Endothelial cell of coronary artery (primary cell): ENCODE results near the gene AURKB. TPM values are rescaled to one million over a fixed set of nuclear protein-coding genes. Genes with fewer than 3 reads are reported as not detected.

Experiments used
- total RNA-seq: library from RNA; depleted of rRNA; stranded (reverse); fragments of >200 nt; gene quantifications from 2 replicates; pipeline ENCODE4 v1.2.3, GENCODE V29; 2014

Gene AURKB
- 16.0 and 35.2 TPM in 2 replicates for total RNA-seq

DNA sequence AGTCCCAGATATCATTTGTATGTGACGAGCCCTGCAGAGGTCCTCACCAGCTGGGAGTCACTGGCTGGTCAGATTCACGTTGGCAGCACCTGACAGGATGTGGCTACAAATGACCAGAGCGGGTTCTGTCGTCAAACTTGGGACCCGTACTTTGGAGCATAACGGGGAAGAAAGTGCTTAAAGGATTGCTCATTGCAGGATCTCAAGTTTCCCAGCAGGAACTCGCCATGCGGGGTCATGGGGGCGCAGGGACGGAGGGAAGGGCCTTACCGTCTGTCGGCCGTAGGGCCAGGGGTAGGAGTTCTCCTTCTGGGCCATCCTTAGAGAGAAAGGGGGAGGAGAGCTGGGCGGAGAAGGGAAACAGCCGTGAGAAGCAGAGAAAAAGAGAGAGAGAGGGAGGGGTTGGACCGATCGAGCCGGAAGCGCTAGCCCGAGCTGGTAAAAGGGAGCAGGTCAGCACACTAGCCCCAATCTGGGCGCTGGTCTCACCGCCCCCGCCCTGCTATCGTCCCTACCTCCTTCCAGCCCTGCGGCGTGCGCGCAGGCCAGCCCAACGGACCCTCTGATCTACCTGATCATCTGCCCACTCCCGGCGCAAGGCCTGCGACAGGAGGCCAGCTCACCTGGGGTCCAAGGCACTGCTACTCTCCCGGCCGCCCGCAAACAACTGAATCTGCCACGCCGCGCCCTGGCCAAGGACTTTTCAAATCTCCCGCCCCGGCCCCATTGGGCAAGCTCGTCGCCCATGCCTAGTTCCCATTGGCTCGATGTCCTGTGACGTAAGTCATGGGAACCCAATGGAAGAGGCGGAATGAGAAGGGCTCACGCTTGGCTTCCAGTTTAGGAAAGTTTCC, at the start of gene AURKB:
TSS of gene AURKB (minus strand) at position 669 of the 854 bp plus-strand sequence. CDS start at position 318, 351 bp downstream.

DNA sequence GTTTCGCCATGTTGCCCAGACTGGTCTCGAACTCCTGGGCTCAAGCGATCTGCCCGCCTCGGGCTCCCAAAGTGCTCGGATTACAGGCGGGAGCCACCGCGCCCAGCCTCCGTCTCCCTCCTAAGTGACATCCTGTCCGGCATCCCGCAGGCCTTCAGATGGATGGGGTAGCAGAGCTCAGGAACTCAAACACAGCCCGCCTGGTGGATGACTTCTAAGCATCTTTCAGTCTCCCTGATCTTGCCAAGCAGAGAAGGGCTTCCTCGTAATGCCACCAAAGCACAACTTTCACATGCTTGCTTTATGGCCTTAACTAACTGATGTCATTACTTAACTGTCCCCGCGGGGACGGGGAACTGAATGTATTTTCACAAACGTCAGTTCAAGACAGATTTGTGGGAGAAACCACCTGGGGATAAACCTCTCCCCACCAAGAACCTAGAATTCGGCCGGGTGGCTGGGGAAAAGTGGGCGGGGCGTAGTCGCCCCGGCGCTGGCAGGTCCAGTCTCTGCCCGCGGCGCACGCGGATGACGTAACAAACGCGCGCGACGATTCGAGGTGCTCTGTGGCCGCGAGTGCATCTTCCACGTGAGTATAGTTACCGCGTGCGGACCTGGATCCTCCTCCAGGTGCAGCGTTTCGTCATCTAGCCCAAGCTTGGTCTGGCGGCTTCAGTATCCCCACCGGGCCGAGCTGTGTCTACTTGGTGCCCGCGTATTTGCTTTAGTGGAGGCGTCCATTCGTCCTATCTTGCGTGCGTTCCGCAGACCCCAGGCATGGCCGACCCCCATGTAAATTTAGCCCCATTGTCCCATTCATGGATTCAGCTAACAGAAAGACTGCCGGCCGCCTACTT, 38.6 kb upstream of the AURKB start, which contains the start of gene PFAS:
TSS of gene PFAS (plus strand) at position 539 of the 857 bp plus-strand sequence. CDS start 4,649 bp downstream, outside the sequence.

DNA sequence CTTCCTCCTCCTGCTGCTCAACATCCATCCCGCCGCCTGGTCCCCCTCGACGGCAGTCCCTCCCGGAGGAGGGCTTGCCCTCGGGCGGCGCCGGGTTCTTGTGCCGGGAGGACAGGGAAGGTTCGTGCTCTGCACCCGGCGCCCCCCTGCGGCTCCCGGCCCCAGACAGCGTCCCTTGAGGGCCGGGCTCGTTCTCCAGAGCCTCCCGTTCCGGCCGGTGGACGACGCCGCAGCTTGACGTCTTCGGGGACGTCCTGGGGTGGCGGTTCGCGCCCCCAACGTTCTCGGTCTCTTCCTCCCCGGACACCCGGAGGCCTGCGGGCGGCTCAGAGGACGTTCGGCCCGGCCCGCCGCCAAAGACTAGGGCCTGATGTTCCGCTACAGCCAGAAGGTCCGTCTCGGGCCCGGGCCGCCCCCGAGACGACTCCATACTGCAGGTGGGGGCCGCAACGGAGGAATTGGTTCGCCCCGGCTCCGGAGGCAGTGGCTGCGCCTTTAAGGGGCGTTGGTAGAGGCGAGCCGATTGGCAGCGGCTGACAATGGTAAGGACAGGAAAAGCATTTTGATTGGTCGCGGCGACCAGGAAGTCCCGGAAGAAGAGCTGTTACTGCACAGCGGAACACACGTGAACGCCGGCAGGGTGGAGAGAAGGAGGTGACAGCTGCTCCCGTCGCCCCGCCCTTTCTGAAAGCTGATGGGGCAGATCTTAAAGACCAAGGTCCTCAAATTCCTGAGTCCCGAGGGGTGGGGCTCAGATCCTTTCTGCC, 20.5 kb downstream of the AURKB start, which contains the start of gene BORCS6:
TSS of gene BORCS6 (minus strand) at position 470 of the 767 bp plus-strand sequence. CDS start at position 430, 40 bp downstream.

GRCh38 chr17:8176197-8176940, 34.0 kb downstream of the AURKB start, which contains the start of gene TMEM107:
Gene TMEM107 (minus strand): TSS chr17:8176380. CDS start chr17:8176286, 94 bp downstream.

GRCh38 chr17:8162233-8162996, 48.0 kb downstream of the AURKB start, which contains the start of gene VAMP2:
Gene VAMP2 (minus strand): TSS chr17:8162948. CDS start chr17:8162879, 69 bp downstream.

Other genes with a start within 250 kb of the AURKB start
- not detected in 2 replicates for gene GUCY2D, start 208.0 kb downstream of the AURKB start, total RNA-seq
- 0.19 TPM in 1 of 2 replicates, not detected in the other for gene ALOX15B, start 171.5 kb downstream of the AURKB start, total RNA-seq
- not detected in 2 replicates for gene ALOX12B, start 122.9 kb downstream of the AURKB start, total RNA-seq
- not detected in 2 replicates for gene ALOXE3, start 92.1 kb downstream of the AURKB start, total RNA-seq
- gene HES7, start 86.5 kb downstream of the AURKB start, total RNA-seq = 0.09 TPM in 2 replicates
- 5.0 and 14.2 TPM in 2 replicates for gene PER1, start 58.2 kb downstream of the AURKB start, total RNA-seq
- 3.0 and 5.7 TPM in 2 replicates for gene VAMP2, start 47.6 kb downstream of the AURKB start, total RNA-seq
- 11.6 and 26.7 TPM in 2 replicates for gene TMEM107, start 34.2 kb downstream of the AURKB start, total RNA-seq
- gene BORCS6, start 20.4 kb downstream of the AURKB start, total RNA-seq = 8.1 and 8.6 TPM in 2 replicates
- gene CTC1, start 37.5 kb upstream of the AURKB start, total RNA-seq = 4.5 and 7.3 TPM in 2 replicates
- gene PFAS, start 38.7 kb upstream of the AURKB start, total RNA-seq = 26.0 and 33.6 TPM in 2 replicates
- 9.8 and 13.9 TPM in 2 replicates for gene RANGRF, start 78.1 kb upstream of the AURKB start, total RNA-seq
- 0.45 and 0.47 TPM in 2 replicates for gene SLC25A35, start 84.8 kb upstream of the AURKB start, total RNA-seq
- gene ARHGEF15, start 99.7 kb upstream of the AURKB start, total RNA-seq = 14.8 and 16.3 TPM in 2 replicates
- gene ODF4, start 129.3 kb upstream of the AURKB start, total RNA-seq = not detected in 2 replicates
- 4,291 and 4,698 TPM in 2 replicates for gene RPL26, start 172.6 kb upstream of the AURKB start, total RNA-seq
- gene RNF222, start 187.3 kb upstream of the AURKB start, total RNA-seq = not detected in 2 replicates
- 30.4 and 44.7 TPM in 2 replicates for gene NDEL1, start 225.3 kb upstream of the AURKB start, total RNA-seq